Forelimb muscle (tissue), 1 donor: Measurements from ENCODE around the gene PLEKHG4B. TPM values are rescaled to one million over a fixed set of nuclear protein-coding genes. Genes with fewer than 3 reads are reported as not detected.
"Not testable (repeated sequence)": the region's sequence is repeated elsewhere in the genome, so short reads cannot be mapped to it uniquely, and the experiment has no call there.

Source experiments
- DNase-seq: peaks from one replicate; pipeline ENCODE4 v3.0.0-alpha.2; 2013; ENCODE audit warnings: low read depth
- polyA plus RNA-seq: library from polyadenylated mRNA; unstranded; fragments of 120-200 nt; gene quantifications from one replicate; pipeline ENCODE4 v1.2.1, GENCODE V29; 2013; ENCODE audit not compliant: insufficient read length

Gene PLEKHG4B
- polyA plus RNA-seq, 1 donor, result 0.46 TPM

DNA sequence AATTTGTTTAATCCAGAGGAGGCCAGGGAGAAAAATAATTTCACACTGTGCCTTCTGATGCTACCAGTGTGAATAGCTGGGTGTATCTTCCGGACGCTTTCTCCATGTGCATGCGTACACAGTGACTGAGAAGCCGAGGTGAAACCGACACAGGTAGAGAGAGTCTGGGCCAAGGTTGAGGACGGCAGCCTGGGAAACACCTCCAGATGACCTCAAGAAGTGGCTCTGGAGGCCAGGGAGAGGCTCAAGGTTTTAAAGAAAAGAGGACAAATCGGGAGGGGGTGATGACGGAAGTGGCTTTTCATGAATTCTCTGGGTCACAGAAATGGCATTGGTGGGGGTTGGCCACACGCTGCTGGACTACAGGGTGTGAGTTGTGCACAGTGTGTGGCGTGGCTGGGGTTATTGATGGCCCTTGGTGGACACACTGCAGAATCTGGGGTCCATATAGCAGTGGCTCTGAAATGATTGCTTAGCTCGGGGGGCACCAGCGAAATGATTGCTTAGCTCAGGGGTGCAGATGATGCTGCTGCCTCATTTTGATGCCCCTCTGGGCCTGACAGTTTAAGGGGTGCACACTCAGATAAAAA lies 65.3 kb downstream of the PLEKHG4B start:
- no peak for DNase-seq

DNA sequence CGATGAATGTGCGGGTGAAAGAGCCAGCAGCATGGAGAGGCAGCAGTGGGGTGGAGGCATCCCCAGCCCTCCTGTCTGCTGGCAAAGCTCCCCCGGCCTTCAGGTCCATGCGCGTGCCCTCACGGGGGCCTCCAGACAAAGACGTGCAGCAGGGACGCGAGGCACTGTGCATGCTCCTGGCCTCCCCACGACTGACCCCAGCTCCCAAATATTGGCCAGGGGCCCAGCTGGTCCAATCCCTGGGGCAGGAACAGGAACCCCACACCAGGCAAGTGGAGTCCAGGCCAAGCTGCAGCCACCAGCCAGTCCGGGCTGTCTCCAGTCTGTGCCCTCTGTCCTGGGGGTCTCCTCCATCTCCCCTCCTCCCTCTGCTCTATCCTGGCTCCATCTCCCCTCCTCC lies 65.8 kb downstream of the PLEKHG4B start:
- no peak for DNase-seq

DNA sequence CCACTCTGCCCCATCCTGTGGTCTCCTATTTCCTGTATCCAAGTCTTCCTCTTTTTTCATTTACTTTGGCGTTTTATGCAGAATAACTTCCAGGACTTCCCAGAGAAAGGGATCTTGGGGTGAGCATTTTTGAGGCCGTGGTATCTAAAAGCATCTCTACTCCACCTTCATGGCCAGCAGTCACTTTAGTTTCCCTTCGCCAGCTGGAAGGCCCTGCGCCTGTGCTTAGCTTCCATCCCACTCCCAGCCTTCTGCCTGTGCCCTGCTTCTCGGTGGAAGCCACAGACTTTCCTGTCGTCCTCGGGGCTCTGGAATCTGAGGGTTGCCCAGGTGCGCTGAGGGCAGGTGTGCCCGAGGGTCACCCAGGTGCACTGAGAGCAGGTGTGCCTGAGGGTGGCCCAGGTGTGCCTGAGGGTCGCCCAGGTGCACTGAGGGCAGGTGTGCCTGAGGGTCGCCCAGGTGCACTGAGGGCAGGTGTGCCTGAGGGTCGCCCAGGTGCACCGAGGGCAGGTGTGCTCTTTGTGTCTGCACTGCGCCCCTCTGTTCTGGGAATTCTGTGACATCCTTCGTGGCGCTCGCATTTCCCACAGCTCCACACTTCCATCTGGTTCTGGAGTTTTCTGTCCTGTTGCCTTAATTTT lies 67.0 kb downstream of the PLEKHG4B start:
- no peak for DNase-seq

DNA sequence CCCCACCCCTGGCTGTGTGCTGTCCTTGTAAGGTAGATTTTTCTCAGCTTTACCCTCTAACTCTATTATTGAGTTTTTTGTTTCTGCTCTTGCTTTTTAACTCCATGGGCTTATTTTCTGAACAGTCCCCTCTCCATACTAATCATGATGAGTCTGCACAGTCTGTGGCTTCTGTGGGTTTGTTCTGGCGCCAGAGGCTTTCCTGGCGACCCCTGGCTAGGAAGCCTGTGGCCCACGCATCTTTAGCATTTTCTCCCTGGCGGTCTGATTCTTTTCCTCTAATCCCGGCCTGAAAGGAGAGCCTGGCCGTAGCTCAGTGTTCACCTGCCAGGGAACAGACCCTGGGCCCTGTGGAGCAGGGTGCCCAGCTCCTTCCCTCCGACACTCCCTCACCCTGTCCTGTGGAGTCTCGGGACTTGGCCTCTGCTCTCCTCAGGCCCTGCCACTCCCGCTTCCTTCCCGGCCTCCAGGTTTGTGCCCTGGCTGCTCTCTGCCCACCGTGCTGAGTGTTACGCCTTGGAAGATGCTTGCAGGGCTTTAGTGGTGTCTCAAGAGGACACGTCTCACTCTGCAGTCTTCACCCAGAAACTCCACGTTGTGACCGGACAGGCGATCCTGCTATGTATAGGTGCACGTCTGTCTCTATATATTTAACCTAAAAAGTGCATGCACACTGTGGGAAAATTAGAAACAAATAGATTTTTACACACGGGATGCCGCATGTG lies 67.6 kb downstream of the PLEKHG4B start:
- no peak for DNase-seq

DNA sequence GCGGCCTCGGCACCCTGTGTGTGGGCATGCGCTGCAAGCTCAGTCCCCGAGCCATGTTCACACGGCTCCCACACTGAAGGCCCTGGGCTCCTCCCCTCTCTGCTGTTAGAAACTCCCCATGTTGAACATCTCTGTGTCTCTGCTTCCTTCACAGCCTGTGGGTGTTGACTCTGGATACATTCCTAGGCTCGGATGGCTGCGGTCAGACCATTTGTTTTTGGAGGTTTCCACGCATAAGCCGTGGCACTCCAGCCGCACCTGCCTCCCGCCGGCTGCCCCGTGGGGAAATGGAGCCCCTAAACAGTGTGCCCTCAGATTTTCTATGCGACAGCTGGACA lies 68.2 kb downstream of the PLEKHG4B start:
- DNase-seq, result no peak

DNA sequence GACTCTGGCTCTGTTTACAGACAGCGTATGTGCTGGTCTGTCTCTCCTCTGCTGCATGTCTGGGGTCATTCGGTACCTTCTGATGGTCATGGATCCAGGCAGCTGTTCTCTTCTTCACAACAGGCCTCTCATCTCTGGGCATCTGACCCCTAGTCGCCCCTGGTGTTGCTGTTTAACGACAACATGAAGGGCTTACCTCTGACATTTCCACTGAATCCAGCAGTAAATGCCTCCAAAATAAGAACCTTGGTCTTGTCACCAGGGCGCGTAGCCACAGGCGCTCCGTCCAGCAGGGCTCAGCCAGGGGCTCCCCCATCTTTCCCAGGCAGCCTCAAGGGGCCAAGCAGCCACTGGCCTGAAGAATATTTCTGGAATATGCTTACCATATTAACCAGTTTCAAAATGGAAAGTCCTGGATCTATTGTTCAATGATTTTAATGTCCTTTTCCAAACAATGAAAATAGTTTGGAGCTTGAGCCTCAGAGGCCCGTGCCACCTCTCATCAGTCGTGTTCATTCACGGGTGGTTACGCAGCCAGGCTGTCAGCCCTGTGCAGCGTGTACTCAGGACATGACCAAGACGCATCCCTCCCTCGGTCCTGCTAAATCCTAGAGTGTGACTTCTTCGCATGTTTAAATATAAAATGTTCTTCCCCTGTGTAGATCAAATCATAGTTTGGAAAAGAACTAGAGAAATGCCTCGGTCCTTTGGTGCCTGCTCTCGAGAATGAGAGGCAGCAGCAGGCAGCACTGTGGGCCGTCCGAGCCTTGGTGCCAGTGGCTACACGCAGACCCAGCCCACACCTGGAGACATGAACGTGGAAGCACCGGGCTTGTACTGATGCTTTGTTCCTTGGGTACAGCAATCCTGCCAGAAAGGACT lies 69.2 kb downstream of the PLEKHG4B start:
- no peak for DNase-seq

DNA sequence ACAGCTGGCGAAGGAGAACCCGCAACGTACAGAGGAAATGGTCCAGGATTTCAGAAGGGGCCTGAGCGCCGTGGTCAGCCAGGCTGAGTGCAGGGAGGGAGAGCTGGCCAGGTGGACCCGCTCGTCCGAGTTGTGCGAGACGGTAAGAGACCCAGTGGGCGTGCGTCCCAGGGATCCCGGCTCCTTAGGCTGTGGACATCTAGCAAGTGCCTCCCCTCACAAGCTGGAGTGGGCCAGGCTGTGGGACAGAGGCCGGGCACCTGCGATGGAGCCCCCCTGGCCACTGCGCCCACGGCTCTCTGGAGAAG lies 69.8 kb downstream of the PLEKHG4B start:
- no peak for DNase-seq

DNA sequence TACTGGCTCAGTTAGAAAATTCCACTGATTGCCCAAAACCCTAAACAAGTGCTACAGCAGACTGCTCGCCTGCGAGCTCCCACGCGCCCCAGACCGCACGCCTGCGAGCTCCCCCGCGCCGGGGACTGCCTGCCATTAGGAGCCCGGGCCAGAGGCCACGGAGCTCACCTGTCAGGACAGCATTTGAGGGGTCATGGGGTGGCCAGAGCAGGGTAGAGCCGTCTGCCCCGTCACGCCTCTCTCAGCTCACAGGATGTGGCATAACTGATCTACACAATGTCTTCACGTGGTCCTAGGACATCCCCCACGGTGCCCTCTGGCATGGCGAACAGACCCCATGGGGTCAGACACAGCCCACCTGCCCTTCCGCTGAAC lies 70.2 kb downstream of the PLEKHG4B start:
- DNase-seq, result no peak

DNA sequence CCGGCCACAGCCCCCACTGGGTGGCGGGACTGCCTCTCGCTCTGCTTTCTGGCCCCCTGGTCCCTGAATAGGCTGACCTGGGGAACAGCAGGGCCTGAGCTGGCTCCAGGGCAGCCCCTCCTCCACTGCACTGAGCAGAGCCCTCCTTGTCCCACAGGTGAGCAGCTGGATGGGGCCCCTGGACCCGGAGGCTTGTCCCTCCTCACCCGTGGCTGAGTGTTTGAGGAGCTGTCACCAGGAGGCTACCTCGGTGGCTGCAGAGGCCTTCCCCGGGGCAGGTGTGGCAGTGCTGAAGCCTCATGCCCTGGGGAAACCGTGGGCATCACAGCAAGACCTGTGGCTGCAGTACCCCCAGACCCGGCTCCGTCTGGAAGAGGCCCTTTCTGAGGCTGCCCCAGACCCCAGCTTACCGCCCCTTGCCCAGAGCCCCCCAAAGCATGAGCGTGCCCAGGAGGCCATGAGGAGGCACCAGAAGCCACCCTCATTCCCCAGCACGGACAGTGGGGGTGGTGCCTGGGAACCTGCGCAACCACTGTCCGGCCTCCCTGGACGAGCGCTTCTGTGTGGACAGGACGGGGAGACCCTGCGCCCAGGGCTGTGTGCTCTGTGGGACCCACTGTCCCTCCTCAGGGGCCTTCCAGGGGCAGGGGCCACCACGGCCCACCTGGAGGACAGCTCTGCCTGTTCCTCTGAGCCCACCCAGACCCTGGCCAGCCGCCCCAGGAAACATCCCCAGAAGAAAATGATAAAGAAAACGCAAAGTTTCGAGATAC lies 70.8 kb downstream of the PLEKHG4B start:
- DNase-seq, result no peak

DNA sequence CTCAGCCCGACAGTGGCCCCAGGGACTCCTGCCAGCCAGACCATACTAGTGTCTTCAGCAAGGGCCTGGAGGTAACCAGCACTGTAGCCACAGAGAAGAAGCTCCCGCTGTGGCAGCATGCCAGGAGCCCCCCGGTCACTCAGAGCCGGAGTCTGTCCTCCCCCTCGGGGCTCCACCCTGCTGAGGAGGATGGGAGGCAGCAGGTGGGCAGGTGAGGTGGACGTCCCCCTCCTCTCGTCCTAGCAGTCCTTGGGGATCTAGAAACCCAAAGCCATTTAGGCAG lies 71.3 kb downstream of the PLEKHG4B start:
- no peak for DNase-seq

DNA sequence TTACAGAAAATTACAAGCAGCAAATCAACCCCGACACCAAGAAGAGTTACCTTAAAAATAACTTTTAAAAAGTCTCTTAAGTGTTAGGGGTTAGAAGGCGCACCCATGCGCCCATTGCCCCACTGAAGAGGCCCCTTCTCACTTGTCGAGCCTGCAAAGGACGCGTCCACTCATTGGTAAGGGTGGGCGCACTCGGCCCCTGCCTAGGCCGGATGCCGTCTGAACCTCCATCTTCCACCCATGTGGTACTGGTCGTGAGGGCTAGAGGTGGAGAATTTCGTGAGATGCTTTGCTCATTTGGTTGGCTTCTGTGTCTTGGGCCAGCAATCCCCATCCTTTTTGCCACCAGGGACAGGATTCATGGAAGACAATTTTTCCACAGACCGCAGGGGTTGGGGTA lies 71.9 kb downstream of the PLEKHG4B start:
- DNase-seq, result no peak

DNA sequence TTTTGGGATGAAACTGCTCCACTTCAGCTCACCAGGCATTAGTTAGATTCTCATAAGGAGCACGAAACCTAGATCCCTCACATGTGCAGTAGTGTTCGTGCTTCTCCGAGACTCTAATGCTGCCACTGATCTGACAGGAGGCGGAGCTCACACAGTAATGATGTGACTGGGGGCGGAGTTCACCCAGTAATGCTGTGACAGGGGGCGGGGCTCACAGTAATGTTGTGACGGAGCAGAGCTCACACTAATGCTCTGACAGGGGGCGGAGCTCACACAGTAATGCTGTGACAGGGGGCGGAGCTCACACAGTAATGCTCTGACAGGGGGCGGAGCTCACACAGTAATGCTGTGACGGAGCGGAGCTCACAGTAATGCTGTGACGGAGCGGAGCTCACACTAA lies 72.3 kb downstream of the PLEKHG4B start:
- DNase-seq, result no peak

DNA sequence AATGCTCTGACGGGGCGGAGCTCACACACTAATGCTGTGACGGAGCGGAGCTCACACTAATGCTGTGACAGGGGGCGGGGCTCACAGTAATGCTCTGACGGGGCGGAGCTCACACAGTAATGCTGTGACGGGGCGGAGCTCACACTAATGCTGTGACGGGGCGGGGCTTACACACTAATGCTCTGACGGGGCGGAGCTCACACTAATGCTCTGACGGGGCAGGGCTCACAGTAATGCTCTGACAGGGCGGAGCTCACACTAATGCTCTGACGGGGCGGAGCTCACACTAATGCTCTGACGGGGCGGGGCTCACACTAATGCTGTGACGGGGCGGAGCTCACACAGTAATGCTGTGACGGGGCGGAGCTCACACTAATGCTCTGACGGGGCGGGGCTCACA lies 72.8 kb downstream of the PLEKHG4B start:
- DNase-seq, result not testable (repeated sequence)

DNA sequence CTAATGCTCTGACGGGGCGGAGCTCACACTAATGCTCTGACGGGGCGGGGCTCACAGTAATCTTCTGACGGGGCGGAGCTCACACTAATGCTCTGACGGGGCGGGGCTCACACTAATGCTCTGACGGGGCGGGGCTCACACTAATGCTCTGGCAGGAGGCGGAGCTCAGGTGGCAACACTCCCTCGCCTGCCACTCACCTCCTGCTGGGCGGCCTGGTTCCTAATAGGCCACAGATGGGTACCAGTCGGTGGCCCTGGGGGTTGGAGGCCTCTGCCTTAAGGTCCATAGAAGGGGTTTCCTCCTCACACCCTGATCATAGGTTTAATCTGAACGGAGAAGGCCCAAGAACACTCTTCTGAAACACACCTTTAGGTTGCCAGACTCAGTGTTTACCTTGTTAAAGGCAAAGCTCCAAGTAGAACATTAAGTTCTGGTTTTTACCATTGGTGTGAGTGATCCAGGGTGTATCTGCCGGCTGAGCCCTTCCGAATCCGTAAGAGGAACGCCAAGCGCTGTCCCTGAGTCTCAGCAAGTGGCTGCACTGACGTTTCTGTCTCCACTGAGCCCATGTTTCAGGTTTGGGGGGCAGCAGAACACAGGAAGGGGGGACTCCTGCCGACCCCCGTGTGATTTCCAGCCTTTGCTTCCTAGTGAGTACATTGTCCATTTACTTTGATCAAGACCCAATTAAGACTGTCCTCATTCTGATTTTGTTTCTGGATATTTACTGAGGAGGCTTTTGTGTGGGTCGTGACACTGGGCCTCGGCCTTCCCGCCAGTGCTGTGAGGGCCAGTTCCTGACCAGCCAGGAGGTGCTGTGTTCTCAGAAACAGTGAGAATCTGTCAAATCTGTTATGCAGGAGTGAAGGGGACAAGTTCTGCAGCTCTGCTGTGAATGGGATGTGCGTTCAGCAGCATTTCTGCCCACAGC lies 74.7 kb downstream of the PLEKHG4B start:
- no peak for DNase-seq

DNA sequence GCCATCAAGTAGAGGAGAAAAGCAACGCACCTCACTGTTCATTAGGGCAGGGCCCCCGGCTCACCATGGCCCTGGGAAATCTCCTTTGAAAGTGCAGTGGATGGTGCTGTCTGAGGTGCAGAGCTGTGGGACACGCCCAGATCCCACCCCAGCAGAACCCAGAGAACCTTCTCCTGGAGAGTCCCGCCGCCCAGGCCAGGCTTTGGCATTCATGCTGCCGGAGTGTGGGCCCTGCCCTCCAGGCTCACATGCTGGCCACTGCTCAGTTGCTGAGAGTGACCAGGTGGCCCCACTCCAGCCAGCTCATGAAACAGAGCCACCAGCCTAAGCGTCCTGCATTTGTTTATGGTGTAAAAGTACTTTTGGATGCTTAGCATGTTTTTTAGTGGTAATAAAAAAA lies 75.5 kb downstream of the PLEKHG4B start:
- no peak for DNase-seq

DNA sequence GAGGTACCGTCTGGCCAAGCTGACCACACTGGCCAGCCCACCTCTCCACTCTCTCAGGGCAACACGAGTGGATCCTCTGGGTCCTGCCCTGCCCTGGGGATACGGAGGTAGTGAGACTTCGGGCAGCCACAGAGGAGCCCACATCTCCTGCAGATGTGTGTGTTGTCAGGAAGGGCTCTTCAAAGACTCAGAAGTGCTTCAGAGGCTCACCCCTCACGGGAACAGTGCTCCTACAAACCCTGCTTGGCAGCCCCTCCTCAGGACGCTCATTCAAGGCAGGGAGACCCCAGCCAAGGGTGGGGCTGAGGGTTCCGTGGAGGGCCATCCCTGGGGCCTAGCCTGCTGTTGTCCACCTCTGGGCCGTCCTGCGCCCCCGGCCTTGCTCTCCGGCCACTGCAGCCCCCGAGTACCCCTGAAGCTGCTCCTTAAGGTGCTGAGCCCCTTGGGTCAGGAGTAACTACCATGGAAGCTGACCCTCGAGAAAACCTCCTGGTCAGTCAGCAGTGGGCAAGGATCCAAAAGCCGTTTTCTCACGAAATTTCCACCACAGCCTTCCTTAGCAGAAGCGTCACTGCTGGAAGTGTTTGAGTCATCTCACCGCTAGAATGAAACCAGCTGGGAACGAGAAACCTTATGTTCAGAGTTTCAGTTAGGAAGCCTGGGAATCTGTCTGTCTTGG lies 76.2 kb downstream of the PLEKHG4B start:
- DNase-seq, result no peak

DNA sequence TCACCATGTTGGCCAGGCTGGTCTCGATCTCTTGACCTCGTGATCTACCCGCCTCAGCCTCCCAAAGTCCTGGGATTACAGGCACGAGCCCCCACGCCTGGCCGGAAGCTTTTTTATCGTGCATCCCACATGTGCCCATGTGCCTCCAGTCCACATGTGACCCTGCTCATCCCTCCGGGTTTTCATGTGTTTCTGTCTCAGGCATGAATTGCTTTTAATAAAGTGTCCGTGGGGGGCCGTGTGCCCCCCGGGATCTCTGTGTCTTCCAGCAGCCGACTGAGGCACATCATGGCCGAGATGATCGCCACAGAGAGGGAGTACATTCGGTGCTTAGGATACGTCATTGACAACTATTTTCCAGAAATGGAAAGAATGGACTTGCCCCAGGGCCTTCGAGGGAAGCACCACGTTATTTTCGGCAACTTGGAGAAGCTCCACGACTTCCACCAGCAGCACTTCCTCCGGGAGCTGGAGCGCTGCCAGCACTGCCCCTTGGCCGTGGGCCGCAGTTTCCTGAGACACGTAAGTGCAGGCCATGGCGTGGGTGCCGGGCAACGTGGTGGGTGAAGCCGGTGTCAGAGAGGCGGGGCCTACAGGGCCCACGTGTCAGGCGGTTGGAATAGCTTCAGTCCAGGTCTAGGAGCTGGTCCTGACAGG lies 77.2 kb downstream of the PLEKHG4B start:
- no peak for DNase-seq

DNA sequence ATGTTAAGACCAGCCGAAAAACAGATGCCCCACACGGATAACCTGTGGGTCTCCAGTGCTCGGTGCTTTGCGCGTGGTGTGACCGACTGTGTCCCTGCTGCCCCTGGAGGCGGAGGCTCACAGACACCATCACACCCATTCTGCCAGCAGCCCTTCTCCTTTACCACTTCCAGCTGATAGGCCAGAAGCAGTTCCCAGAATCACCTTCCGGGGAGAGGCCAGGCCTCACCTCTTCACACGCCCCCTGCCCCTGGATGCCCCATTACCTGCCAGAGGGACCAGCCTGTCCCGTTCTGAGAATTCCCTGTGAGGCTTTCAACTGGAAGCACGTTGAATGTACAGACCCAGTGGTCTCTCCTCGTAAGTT lies 77.7 kb downstream of the PLEKHG4B start:
- no peak for DNase-seq

DNA sequence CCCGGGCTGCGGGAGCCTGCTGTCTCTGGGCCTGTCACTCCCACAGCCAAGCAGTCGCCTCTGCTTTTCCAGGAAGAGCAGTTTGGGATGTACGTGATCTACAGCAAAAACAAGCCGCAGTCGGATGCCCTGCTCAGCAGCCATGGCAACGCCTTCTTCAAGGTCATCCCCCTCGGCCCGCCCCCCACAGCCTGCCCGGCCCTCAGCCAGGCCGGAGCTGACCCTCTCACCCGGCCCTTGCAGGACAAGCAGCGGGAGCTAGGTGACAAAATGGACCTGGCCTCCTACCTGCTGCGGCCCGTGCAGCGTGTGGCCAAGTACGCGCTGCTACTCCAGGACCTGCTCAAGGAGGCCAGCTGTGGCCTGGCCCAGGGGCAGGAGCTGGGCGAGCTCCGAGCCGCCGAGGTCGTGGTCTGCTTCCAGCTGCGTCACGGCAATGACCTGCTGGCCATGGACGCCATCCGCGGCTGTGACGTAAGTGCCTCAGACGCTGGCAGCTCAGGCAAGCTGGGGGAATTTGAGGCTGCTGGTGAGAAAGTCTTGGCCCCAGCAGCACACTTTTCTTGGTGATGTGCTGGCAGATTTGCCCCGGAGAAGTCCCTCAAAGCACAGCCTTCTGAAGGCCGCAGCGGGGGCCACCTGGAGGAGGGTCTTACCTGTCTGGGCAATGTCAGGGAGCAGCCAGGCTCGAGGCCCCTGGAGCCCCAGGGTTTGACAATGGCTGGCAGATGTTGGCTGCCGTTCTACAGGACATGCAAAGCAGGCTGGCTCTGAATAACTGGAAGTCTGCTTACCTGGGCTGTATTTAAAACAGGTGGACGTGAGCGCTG lies 79.2 kb downstream of the PLEKHG4B start:
- DNase-seq, result no peak
